ENCODE results near the gene MBOAT1. TPM values are rescaled to one million over a fixed set of nuclear protein-coding genes. Genes with fewer than 3 reads are reported as not detected.

The MBOAT1 gene
- total RNA-seq, 1 donor from 2014 or later = 3.0 TPM

- no peak for DNase-seq (ENCODE audit: low spot score, unreplicated experiment)
- Mint-ChIP-seq H3K36me3 (ENCODE audit: insufficient read depth) (no peaks in the 10 kb centered on the region), H3K9me3 (ENCODE audit: low read depth) (peaks cover 3% of the 10 kb centered on the region), H3K27me3 (peaks cover 11% of the 10 kb centered on the region), H3K27ac (no peak overlapping the region), H3K4me1 (ENCODE audit: low read depth) (peaks cover 4% of the 10 kb centered on the region), H3K4me3 (ENCODE audit: low read depth) (no peak overlapping the region)
- no peak for TF ChIP-seq CTCF (IDR thresholded peaks at IDR 0.05; ENCODE audit: unreplicated experiment)
These were observed 24.8 kb upstream of the MBOAT1 start for GRCh38 chr6:20236909-20237600.

GRCh38 chr6:20236344-20236743, 24.1 kb upstream of the MBOAT1 start:
- no peak for DNase-seq (ENCODE audit: low spot score, unreplicated experiment)
- no peak overlapping the region for H3K27ac Mint-ChIP-seq
- H3K9me3 Mint-ChIP-seq (ENCODE audit: low read depth) = peaks cover 3% of the 10 kb centered on the region
- peaks cover 4% of the 10 kb centered on the region for H3K4me1 Mint-ChIP-seq (ENCODE audit: low read depth)
- H3K36me3 Mint-ChIP-seq (ENCODE audit: insufficient read depth) = no peaks in the 10 kb centered on the region
- no peak for TF ChIP-seq CTCF (IDR thresholded peaks at IDR 0.05; ENCODE audit: unreplicated experiment)
- peaks cover 11% of the 10 kb centered on the region for H3K27me3 Mint-ChIP-seq
- H3K4me3 Mint-ChIP-seq (ENCODE audit: low read depth) = no peak overlapping the region

- DNase-seq (ENCODE audit: low spot score, unreplicated experiment) = no peak
- no peak for TF ChIP-seq CTCF (IDR thresholded peaks at IDR 0.05; ENCODE audit: unreplicated experiment)
- no peak overlapping the region for H3K27ac Mint-ChIP-seq
- peaks cover 4% of the 10 kb centered on the region for H3K4me1 Mint-ChIP-seq (ENCODE audit: low read depth)
- peaks cover 11% of the 10 kb centered on the region for H3K27me3 Mint-ChIP-seq
- H3K36me3 Mint-ChIP-seq (ENCODE audit: insufficient read depth) = no peaks in the 10 kb centered on the region
- peaks cover 3% of the 10 kb centered on the region for H3K9me3 Mint-ChIP-seq (ENCODE audit: low read depth)
- H3K4me3 Mint-ChIP-seq (ENCODE audit: low read depth) = no peak overlapping the region
These were observed 22.8 kb upstream of the MBOAT1 start for GRCh38 chr6:20235041-20235440.

GRCh38 chr6:20234136-20234535, 21.9 kb upstream of the MBOAT1 start:
- Mint-ChIP-seq H3K9me3 (ENCODE audit: low read depth) (peaks cover 3% of the 10 kb centered on the region), H3K4me1 (ENCODE audit: low read depth) (peaks cover 4% of the 10 kb centered on the region), H3K36me3 (ENCODE audit: insufficient read depth) (no peaks in the 10 kb centered on the region), H3K27ac (no peak overlapping the region), H3K27me3 (peaks cover 11% of the 10 kb centered on the region), H3K4me3 (ENCODE audit: low read depth) (no peak overlapping the region)
- no peak for TF ChIP-seq CTCF (IDR thresholded peaks at IDR 0.05; ENCODE audit: unreplicated experiment)
- DNase-seq (ENCODE audit: low spot score, unreplicated experiment) = no peak

GRCh38 chr6:20233007-20233730, 20.9 kb upstream of the MBOAT1 start:
- no peak overlapping the region for H3K27ac Mint-ChIP-seq
- no peak for TF ChIP-seq CTCF (IDR thresholded peaks at IDR 0.05; ENCODE audit: unreplicated experiment)
- peaks cover 4% of the 10 kb centered on the region for H3K4me1 Mint-ChIP-seq (ENCODE audit: low read depth)
- H3K9me3 Mint-ChIP-seq (ENCODE audit: low read depth) = peaks cover 3% of the 10 kb centered on the region
- H3K27me3 Mint-ChIP-seq = peaks cover 5% of the 10 kb centered on the region
- H3K36me3 Mint-ChIP-seq (ENCODE audit: insufficient read depth) = no peaks in the 10 kb centered on the region
- DNase-seq (ENCODE audit: low spot score, unreplicated experiment) = no peak
- no peak overlapping the region for H3K4me3 Mint-ChIP-seq (ENCODE audit: low read depth)
